Vagina (tissue), 2 donors: ENCODE results near the gene HRH2. TPM values are rescaled to one million over a fixed set of nuclear protein-coding genes. Genes with fewer than 3 reads are reported as not detected.

ENCODE experiments used
- DNase-seq, 2 donors: peaks; one replicate each; pipeline ENCODE4 v3.0.0-alpha.2; 2017; ENCODE audit errors: extremely low spot score in 2 of 2
- H3K27ac ChIP-seq: fragments of 200-600 bp; sonication (generic); one replicate; pipeline ENCODE4 v1.5.1; 2019
- H3K27me3 ChIP-seq: fragments of 200-600 bp; sonication (generic); one replicate; pipeline ENCODE4 v1.5.1; 2019
- H3K36me3 ChIP-seq, 2 donors: fragments of 200-600 bp; sonication (generic); one replicate each; pipeline ENCODE4 v1.5.1; 2017 to 2019
- H3K4me1 ChIP-seq: fragments of 200-600 bp; sonication (generic); one replicate; pipeline ENCODE4 v1.5.1; 2019
- H3K4me3 ChIP-seq, 2 donors: fragments of 200-600 bp; sonication (generic); 1 replicate in 1 of 2; 2 replicates in 1 of 2; pipeline ENCODE4 v1.5.1; 2016 to 2019
- H3K9me3 ChIP-seq: fragments of 200-600 bp; sonication (generic); one replicate; pipeline ENCODE4 v1.5.1; 2019
- POLR2A ChIP-seq, 2 donors: fragments of 450-650 bp; IDR thresholded peaks; one replicate each; pipeline ENCODE4 v1.6.1; 2017; ENCODE audit warnings: antibody characterized with exemption in 2 of 2, mild to moderate bottlenecking in 2 of 2, moderate library complexity in 2 of 2
- POLR2AphosphoS5 ChIP-seq, 2 donors: sonication (generic); formaldehyde crosslinking; IDR thresholded peaks; one replicate each; pipeline ENCODE4 v1.9.0; 2017; ENCODE audit warnings: antibody characterized with exemption in 2 of 2, mild to moderate bottlenecking in 2 of 2, low read depth in 1 of 2; ENCODE audit not compliant: insufficient read depth in 1 of 2
- intact Hi-C: fragments of 100-400 bp; cut with DNase I; formaldehyde crosslinking; loops from one replicate; pipeline ENCODE4 v1.15.1; 2023
- total RNA-seq: library from RNA; depleted of rRNA; stranded (reverse); fragments of >200 nt; gene quantifications from one replicate; pipeline ENCODE4 v1.2.3, GENCODE V29; 2016
- TF ChIP-seq, protein P1 (sequence below), 3 experiments: fragments of 450-650 bp in 2 of 3; fragments of 200-600 bp in 1 of 3; sonication (generic) in 1 of 3; IDR thresholded peaks; one replicate each; pipeline ENCODE4 v1.5.1; 2017 to 2019; ENCODE audit warnings: antibody characterized with exemption in 3 of 3, mild to moderate bottlenecking in 2 of 3, moderate library complexity in 2 of 3

Gene HRH2
- total RNA-seq, 1 donor from 2014 or later: 0.98 TPM

DNA sequence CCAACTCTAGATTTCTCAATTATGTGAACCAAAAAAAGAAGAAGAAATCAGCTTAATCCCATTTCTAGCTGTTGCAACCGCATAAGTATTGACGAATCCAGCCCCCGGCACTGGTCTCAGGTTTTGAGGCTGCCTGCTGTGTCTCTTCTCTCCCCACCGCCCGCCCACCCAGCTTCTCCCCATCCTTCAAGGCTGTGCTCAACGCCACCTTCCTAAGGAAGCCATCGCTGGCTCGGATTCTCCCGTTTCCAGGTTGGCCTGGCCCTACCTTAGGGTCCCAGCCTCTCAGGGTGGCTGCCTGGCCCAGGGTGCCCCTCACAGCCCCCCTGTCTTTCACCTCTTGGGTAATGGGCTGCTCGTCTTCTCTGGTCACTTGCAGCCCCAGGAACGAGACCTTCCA, 77.8 kb downstream of the HRH2 start:
- H3K27me3 ChIP-seq: no peaks in the 10 kb centered on the region
- intact Hi-C loops: no loop called here
- TF ChIP-seq POLR2AphosphoS5 (IDR thresholded peaks at IDR 0.05; ENCODE audit: insufficient read depth in 1 of 2, low read depth in 1 of 2): no peak
- TF ChIP-seq POLR2A (IDR thresholded peaks at IDR 0.05): no peak
- TF ChIP-seq, protein P1, sequence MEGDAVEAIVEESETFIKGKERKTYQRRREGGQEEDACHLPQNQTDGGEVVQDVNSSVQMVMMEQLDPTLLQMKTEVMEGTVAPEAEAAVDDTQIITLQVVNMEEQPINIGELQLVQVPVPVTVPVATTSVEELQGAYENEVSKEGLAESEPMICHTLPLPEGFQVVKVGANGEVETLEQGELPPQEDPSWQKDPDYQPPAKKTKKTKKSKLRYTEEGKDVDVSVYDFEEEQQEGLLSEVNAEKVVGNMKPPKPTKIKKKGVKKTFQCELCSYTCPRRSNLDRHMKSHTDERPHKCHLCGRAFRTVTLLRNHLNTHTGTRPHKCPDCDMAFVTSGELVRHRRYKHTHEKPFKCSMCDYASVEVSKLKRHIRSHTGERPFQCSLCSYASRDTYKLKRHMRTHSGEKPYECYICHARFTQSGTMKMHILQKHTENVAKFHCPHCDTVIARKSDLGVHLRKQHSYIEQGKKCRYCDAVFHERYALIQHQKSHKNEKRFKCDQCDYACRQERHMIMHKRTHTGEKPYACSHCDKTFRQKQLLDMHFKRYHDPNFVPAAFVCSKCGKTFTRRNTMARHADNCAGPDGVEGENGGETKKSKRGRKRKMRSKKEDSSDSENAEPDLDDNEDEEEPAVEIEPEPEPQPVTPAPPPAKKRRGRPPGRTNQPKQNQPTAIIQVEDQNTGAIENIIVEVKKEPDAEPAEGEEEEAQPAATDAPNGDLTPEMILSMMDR (IDR thresholded peaks at IDR 0.05): no peak
- no peak for DNase-seq
- no peak overlapping the region for H3K4me3 ChIP-seq
- no peaks in the 10 kb centered on the region for H3K9me3 ChIP-seq
- no peaks in the 10 kb centered on the region for H3K36me3 ChIP-seq
- no peaks in the 10 kb centered on the region for H3K4me1 ChIP-seq
- no peak overlapping the region for H3K27ac ChIP-seq

DNA sequence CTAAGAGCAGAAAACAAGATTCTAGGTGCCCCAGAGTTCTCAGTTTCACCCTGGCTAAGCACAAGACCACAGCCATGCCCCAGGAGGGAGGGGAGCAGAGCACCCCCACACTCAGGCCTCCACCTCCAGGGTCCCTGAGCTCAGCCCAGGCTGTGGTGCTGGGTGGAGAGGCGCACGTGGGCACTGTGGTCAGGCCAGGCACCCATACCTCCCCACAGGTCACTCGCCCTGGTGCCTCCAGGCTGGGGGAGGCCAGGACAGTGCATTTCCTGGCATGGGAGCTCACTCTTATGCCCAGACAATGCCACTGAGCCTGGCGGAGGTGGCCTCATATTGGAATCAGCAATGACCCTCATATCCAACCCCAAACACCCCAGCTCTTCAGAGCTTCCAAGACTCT, 78.8 kb downstream of the HRH2 start:
- Histone ChIP-seq H3K4me1 (no peaks in the 10 kb centered on the region), H3K27me3 (no peaks in the 10 kb centered on the region), H3K27ac (no peak overlapping the region), H3K36me3 (no peaks in the 10 kb centered on the region), H3K4me3 (no peak overlapping the region), H3K9me3 (no peaks in the 10 kb centered on the region)
- no peak for TF ChIP-seq POLR2A (IDR thresholded peaks at IDR 0.05)
- TF ChIP-seq POLR2AphosphoS5 (IDR thresholded peaks at IDR 0.05; ENCODE audit: insufficient read depth in 1 of 2, low read depth in 1 of 2): no peak
- TF ChIP-seq, protein P1 (IDR thresholded peaks at IDR 0.05): no peak
- intact Hi-C loops: no loop called here
- DNase-seq: no peak

GRCh38 chr5:175737481-175737880, 79.6 kb downstream of the HRH2 start:
- intact Hi-C loops: no loop called here
- H3K27me3 ChIP-seq: no peaks in the 10 kb centered on the region
- no peak for TF ChIP-seq POLR2AphosphoS5 (IDR thresholded peaks at IDR 0.05; ENCODE audit: insufficient read depth in 1 of 2, low read depth in 1 of 2)
- TF ChIP-seq, protein P1 (IDR thresholded peaks at IDR 0.05): no peak
- TF ChIP-seq POLR2A (IDR thresholded peaks at IDR 0.05): no peak

DNA sequence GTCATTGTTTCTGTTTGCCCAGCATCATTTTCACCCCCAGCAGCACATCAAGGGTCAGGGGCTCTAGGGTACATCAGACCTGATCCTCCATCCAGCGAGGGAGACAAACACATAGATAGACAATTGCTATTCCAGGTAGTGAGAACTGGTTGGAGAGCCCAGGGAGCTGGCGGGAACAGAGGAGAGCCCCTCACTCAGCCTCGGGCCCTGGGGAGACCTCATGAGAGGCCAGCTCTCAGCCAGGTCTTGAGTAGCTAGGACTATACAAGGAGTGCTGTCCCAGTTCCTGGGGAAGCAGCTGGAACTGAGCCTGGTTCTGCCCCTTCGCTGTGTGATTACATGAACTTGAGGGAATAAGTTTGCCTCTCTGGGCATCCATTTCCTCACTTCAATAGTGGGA, 80.3 kb downstream of the HRH2 start:
- Histone ChIP-seq H3K9me3 (no peaks in the 10 kb centered on the region), H3K36me3 (no peaks in the 10 kb centered on the region), H3K4me3 (no peak overlapping the region), H3K27ac (no peak overlapping the region), H3K4me1 (no peaks in the 10 kb centered on the region), H3K27me3 (no peaks in the 10 kb centered on the region)
- TF ChIP-seq POLR2A (IDR thresholded peaks at IDR 0.05): no peak
- TF ChIP-seq POLR2AphosphoS5 (IDR thresholded peaks at IDR 0.05; ENCODE audit: insufficient read depth in 1 of 2, low read depth in 1 of 2): no peak
- TF ChIP-seq, protein P1 (IDR thresholded peaks at IDR 0.05): no peak
- intact Hi-C loops: no loop called here
- DNase-seq: no peak

More at GRCh38 chr5:175737481-175737880, 79.6 kb downstream of the HRH2 start:
- no peak for DNase-seq
- H3K36me3 ChIP-seq: no peaks in the 10 kb centered on the region
- H3K4me3 ChIP-seq: no peak overlapping the region
- no peak overlapping the region for H3K27ac ChIP-seq
- H3K4me1 ChIP-seq: no peaks in the 10 kb centered on the region
- no peaks in the 10 kb centered on the region for H3K9me3 ChIP-seq

- no peak overlapping the region for H3K4me3 ChIP-seq
- no peaks in the 10 kb centered on the region for H3K9me3 ChIP-seq
- no peaks in the 10 kb centered on the region for H3K36me3 ChIP-seq
- H3K4me1 ChIP-seq: no peaks in the 10 kb centered on the region
- DNase-seq: no peak
- TF ChIP-seq, protein P1 (IDR thresholded peaks at IDR 0.05): no peak
- TF ChIP-seq POLR2A (IDR thresholded peaks at IDR 0.05) (no peak), POLR2AphosphoS5 (IDR thresholded peaks at IDR 0.05; ENCODE audit: insufficient read depth in 1 of 2, low read depth in 1 of 2) (no peak)
- intact Hi-C loops: no loop called here
- H3K27ac ChIP-seq: no peak overlapping the region
- H3K27me3 ChIP-seq: no peaks in the 10 kb centered on the region
Observed at GRCh38 chr5:175738602-175739133, 80.8 kb downstream of the HRH2 start.
